Fibroblast of lung (primary cell): Measurements from ENCODE around the gene CDC42EP3. TPM values are rescaled to one million over a fixed set of nuclear protein-coding genes. Genes with fewer than 3 reads are reported as not detected.

Experiments used
- DNase-seq, 2 donors: peaks; one replicate each; pipeline versions ENCODE4 v3.0.0 to v3.0.0-alpha.2; 2010; ENCODE audit warnings: low read depth in 2 of 2
- H2AFZ ChIP-seq: 2 replicates; pipeline ENCODE4 v1.5.1; 2012; ENCODE audit warnings: low read length, control low read depth, inconsistent platforms
- H3K27ac ChIP-seq: 2 replicates; pipeline ENCODE4 v1.5.1; 2011; ENCODE audit warnings: low read length, control low read depth; ENCODE audit not compliant: insufficient read depth
- H3K27me3 ChIP-seq: 2 replicates; pipeline ENCODE4 v1.5.1; 2011; ENCODE audit warnings: mild to moderate bottlenecking, low read length; ENCODE audit not compliant: control insufficient read depth, insufficient read depth
- H3K36me3 ChIP-seq: 2 replicates; pipeline ENCODE4 v1.5.1; 2011; ENCODE audit warnings: low read length; ENCODE audit not compliant: control insufficient read depth, insufficient read depth
- H3K4me1 ChIP-seq: 2 replicates; pipeline ENCODE4 v1.5.1; 2011; ENCODE audit warnings: low read length; ENCODE audit not compliant: control insufficient read depth, insufficient read depth; ENCODE audit errors: extremely low read depth
- H3K4me2 ChIP-seq: 2 replicates; pipeline ENCODE4 v1.5.1; 2011; ENCODE audit warnings: low read length, control low read depth; ENCODE audit not compliant: insufficient read depth; ENCODE audit errors: extremely low read depth
- H3K4me3 ChIP-seq, 4 experiments: fragments of 200-600 bp in 1 of 4; sonication (generic) in 1 of 4; replicated peaks in 1 of 4; 2 replicates each; pipeline ENCODE4 v1.5.1; 2011 to 2016; ENCODE audit warnings: low read length in 4 of 4, low read depth in 3 of 4, mild to moderate bottlenecking in 3 of 4, control low read depth in 2 of 4, inconsistent platforms in 1 of 4, mixed read lengths in 1 of 4; ENCODE audit not compliant: insufficient read depth in 1 of 4; ENCODE audit errors: control extremely low read depth in 1 of 4
- H3K79me2 ChIP-seq: 2 replicates; pipeline ENCODE4 v1.5.1; 2012; ENCODE audit warnings: mild to moderate bottlenecking, low read length, inconsistent platforms; ENCODE audit not compliant: control insufficient read depth, insufficient read depth
- H3K9ac ChIP-seq: 2 replicates; pipeline ENCODE4 v1.5.1; 2011; ENCODE audit warnings: mild to moderate bottlenecking, low read length, control low read depth; ENCODE audit not compliant: insufficient read depth
- H3K9me3 ChIP-seq: 2 replicates; pipeline ENCODE4 v1.5.1; 2012; ENCODE audit warnings: low read depth, low read length; ENCODE audit not compliant: control insufficient read depth, insufficient read depth
- H4K20me1 ChIP-seq: 2 replicates; pipeline ENCODE4 v1.5.1; 2011; ENCODE audit warnings: low read length; ENCODE audit not compliant: control insufficient read depth, insufficient read depth; ENCODE audit errors: extremely low read depth
- EZH2 ChIP-seq: IDR thresholded peaks from 2 replicates; pipeline ENCODE4 v1.5.1; 2012; ENCODE audit warnings: low read length, control low read depth, mild to moderate bottlenecking; ENCODE audit errors: missing control alignments
- polyA plus RNA-seq, 2 donors: library from polyadenylated mRNA; depleted of rRNA in 1 of 2; stranded (reverse) in 1 of 2; unstranded in 1 of 2; fragments of >200 nt; gene quantifications; 2 replicates each; pipeline ENCODE4 v1.2.1, GENCODE V29; 2011 to 2012; ENCODE audit warnings: missing spikeins in 1 of 2
- total RNA-seq: library from RNA; depleted of rRNA; stranded (reverse); fragments of >200 nt; gene quantifications from 2 replicates; pipeline ENCODE4 v1.2.1, GENCODE V29; 2014
- TF ChIP-seq, protein P1 (sequence below), 2 donors: IDR thresholded peaks in 1 of 2; conservative IDR thresholded peaks in 1 of 2; 1 replicate in 1 of 2; 2 replicates in 1 of 2; pipeline ENCODE4 v1.5.1; 2011 to 2012; ENCODE audit warnings: low read length in 2 of 2, control low read depth in 1 of 2, inconsistent platforms in 1 of 2, low read depth in 1 of 2, mild to moderate bottlenecking in 1 of 2

The CDC42EP3 gene
- total and polyA plus RNA-seq, 2 donors (not counting 1 experiment from before 2014, with no cell fraction given) = 19.2 to 328 TPM

DNA sequence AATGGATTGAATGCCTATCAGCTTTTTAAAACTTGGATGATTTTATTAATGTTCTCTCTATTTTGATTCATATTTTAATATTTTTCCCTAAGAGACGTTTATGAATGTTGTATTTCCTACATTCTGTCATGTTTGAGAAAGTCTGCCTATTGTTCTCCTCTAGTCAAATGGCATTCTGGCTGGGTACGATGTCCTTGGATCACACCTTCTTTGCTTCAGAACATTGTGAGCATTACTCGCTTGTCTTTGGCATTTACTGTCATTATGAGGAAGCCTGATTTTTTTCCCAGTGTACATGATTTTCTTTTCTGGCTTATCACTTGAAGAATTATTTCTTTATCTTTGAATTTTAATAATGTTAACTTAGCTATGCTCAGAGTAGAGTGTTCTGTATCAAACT, 78.4 kb downstream of the CDC42EP3 start:
- Histone ChIP-seq H3K79me2 (no peaks in the 10 kb centered on the region), H3K36me3 (no peaks in the 10 kb centered on the region), H2AFZ (no peak overlapping the region), H3K9ac (no peak overlapping the region), H3K4me2 (no peak overlapping the region), H3K9me3 (no peaks in the 10 kb centered on the region), H4K20me1 (no peaks in the 10 kb centered on the region), H3K4me3 (no peak overlapping the region), H3K27ac (no peak overlapping the region), H3K27me3 (no peaks in the 10 kb centered on the region), H3K4me1 (peaks cover 13% of the 10 kb centered on the region)
- DNase-seq = no peak
- TF ChIP-seq EZH2 = no peak
- TF ChIP-seq, protein P1, sequence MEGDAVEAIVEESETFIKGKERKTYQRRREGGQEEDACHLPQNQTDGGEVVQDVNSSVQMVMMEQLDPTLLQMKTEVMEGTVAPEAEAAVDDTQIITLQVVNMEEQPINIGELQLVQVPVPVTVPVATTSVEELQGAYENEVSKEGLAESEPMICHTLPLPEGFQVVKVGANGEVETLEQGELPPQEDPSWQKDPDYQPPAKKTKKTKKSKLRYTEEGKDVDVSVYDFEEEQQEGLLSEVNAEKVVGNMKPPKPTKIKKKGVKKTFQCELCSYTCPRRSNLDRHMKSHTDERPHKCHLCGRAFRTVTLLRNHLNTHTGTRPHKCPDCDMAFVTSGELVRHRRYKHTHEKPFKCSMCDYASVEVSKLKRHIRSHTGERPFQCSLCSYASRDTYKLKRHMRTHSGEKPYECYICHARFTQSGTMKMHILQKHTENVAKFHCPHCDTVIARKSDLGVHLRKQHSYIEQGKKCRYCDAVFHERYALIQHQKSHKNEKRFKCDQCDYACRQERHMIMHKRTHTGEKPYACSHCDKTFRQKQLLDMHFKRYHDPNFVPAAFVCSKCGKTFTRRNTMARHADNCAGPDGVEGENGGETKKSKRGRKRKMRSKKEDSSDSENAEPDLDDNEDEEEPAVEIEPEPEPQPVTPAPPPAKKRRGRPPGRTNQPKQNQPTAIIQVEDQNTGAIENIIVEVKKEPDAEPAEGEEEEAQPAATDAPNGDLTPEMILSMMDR (conservative IDR thresholded peaks at IDR 0.05 in 1 of 2, IDR thresholded peaks at IDR 0.05 in 1 of 2; ENCODE audit: low read depth in 1 of 2, low read length in 2 of 2) = no peak
